Measurements from ENCODE around the gene TSPAN4.

The TSPAN4 gene

DNA sequence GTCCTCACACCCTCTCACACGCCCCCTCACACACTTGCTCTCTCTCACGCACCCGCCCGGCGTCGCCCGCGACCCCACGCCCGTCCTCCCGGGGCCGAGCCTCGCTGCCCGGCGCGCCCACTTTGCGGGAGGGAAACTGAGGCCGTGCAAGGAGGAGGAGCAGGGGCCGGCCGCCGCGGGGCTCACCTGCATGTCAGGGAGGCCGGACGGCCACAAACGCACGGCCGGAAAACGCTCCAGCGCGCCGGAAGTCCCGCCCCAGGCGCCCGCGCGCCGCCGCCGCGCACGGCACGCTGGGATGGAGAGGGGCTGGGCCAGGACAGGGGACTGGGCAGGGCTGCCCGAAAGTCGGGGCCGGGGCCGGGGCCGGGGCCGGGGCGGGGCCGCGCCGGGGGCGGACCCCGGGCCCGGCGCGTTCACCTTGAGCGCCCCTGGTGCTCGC, 68.0 kb downstream of the TSPAN4 start, which contains the start of gene CHID1:
Gene CHID1 (minus strand): TSS at position 222 of the 442 bp plus-strand sequence. CDS start 5,994 bp downstream, outside the sequence.
- TF ChIP-seq, protein P1, sequence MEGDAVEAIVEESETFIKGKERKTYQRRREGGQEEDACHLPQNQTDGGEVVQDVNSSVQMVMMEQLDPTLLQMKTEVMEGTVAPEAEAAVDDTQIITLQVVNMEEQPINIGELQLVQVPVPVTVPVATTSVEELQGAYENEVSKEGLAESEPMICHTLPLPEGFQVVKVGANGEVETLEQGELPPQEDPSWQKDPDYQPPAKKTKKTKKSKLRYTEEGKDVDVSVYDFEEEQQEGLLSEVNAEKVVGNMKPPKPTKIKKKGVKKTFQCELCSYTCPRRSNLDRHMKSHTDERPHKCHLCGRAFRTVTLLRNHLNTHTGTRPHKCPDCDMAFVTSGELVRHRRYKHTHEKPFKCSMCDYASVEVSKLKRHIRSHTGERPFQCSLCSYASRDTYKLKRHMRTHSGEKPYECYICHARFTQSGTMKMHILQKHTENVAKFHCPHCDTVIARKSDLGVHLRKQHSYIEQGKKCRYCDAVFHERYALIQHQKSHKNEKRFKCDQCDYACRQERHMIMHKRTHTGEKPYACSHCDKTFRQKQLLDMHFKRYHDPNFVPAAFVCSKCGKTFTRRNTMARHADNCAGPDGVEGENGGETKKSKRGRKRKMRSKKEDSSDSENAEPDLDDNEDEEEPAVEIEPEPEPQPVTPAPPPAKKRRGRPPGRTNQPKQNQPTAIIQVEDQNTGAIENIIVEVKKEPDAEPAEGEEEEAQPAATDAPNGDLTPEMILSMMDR (IDR thresholded peaks at IDR 0.05; ENCODE audit: low read depth, low read length), result no peak
- no peak for TF ChIP-seq EZH2phosphoT487 (IDR thresholded peaks at IDR 0.05; ENCODE audit: low read depth)
- peaks cover 32% of the 10 kb centered on the region for H3K4me1 ChIP-seq (ENCODE audit: low read length)
- peak within 1 kb of the TSS; percentile 81 for H3K4me2 ChIP-seq (ENCODE audit: low read length)
- H3K79me2 ChIP-seq (ENCODE audit: low read length), result peaks cover 34% of the 10 kb centered on the region
- H3K9ac ChIP-seq (ENCODE audit: low read length), result peak within 1 kb of the TSS; percentile 91
- peak within 1 kb of the TSS; percentile 67; the same call in 1 of the 2 replicates for H2AFZ ChIP-seq (ENCODE audit: low read depth, low read length)
- H4K20me1 ChIP-seq (ENCODE audit: insufficient read depth, low read length), result peaks cover 8% of the 10 kb centered on the region; the same call in 1 of the 2 replicates
- H3K9me3 ChIP-seq (ENCODE audit: insufficient read depth, low read length), result no peaks in the 10 kb centered on the region
- H3K27me3 ChIP-seq (ENCODE audit: low read depth, low read length), result no peaks in the 10 kb centered on the region
- H3K27ac ChIP-seq (ENCODE audit: low read length), result peak within 1 kb of the TSS; percentile 36; the same call in 1 of the 2 replicates
- peak within 1 kb of the TSS; percentile 97 for H3K4me3 ChIP-seq (ENCODE audit: low read length)
- H3K36me3 ChIP-seq (replicated peaks; ENCODE audit: low read depth, low read length), result peaks cover 4% of the 10 kb centered on the region

- no peaks in the 10 kb centered on the region for H3K9me3 ChIP-seq (ENCODE audit: insufficient read depth, low read length)
- H2AFZ ChIP-seq (ENCODE audit: low read depth, low read length), result no peak overlapping the region; the same call in 1 of the 2 replicates
- H3K27me3 ChIP-seq (ENCODE audit: low read depth, low read length), result no peaks in the 10 kb centered on the region
- H4K20me1 ChIP-seq (ENCODE audit: insufficient read depth, low read length), result peaks cover 8% of the 10 kb centered on the region; the same call in 1 of the 2 replicates
- TF ChIP-seq, protein P1 (IDR thresholded peaks at IDR 0.05; ENCODE audit: low read depth, low read length), result no peak
- TF ChIP-seq EZH2phosphoT487 (IDR thresholded peaks at IDR 0.05; ENCODE audit: low read depth), result no peak
- peak overlapping the region; percentile 36; the same call in 1 of the 2 replicates for H3K27ac ChIP-seq (ENCODE audit: low read length)
- H3K36me3 ChIP-seq (replicated peaks; ENCODE audit: low read depth, low read length), result peaks cover 2% of the 10 kb centered on the region
- peak overlapping the region; percentile 81 for H3K4me2 ChIP-seq (ENCODE audit: low read length)
- peak overlapping the region; percentile 77 for H3K4me3 ChIP-seq (ENCODE audit: low read length)
- peaks cover 34% of the 10 kb centered on the region for H3K79me2 ChIP-seq (ENCODE audit: low read length)
- H3K4me1 ChIP-seq (ENCODE audit: low read length), result peaks cover 32% of the 10 kb centered on the region
- H3K9ac ChIP-seq (ENCODE audit: low read length), result peak overlapping the region; percentile 68
These were observed 68.6 kb downstream of the TSPAN4 start for GRCh38 chr11:911031-911889.

DNA sequence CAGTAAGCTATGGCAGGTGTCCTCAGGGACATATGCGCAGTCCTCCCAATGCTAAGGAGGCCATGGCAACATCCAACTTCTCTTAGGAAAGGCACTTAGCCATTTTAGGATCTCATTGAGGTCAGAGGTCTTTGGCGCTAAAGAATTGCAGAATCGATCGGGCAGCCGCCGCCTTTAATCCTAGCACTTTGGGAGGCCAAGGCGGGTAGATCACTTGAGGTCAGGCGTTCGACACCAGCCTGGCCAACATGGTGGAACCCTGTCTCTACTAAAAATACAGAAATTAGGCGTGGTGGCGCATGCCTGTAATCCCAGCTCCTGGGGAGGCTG, 69.2 kb downstream of the TSPAN4 start:
- no peaks in the 10 kb centered on the region for H3K9me3 ChIP-seq (ENCODE audit: insufficient read depth, low read length)
- H3K27ac ChIP-seq (ENCODE audit: low read length), result no peak overlapping the region
- H4K20me1 ChIP-seq (ENCODE audit: insufficient read depth, low read length), result peaks cover 8% of the 10 kb centered on the region; the same call in 1 of the 2 replicates
- H3K9ac ChIP-seq (ENCODE audit: low read length), result peak overlapping the region; percentile 68; the same call in 1 of the 2 replicates
- TF ChIP-seq EZH2phosphoT487 (IDR thresholded peaks at IDR 0.05; ENCODE audit: low read depth), result no peak
- peaks cover 32% of the 10 kb centered on the region for H3K4me1 ChIP-seq (ENCODE audit: low read length)
- peaks cover 28% of the 10 kb centered on the region for H3K79me2 ChIP-seq (ENCODE audit: low read length)
- no peak overlapping the region for H2AFZ ChIP-seq (ENCODE audit: low read depth, low read length)
- H3K4me2 ChIP-seq (ENCODE audit: low read length), result peak overlapping the region; percentile 81
- H3K27me3 ChIP-seq (ENCODE audit: low read depth, low read length), result no peaks in the 10 kb centered on the region
- H3K4me3 ChIP-seq (ENCODE audit: low read length), result peak overlapping the region; percentile 77
- no peaks in the 10 kb centered on the region for H3K36me3 ChIP-seq (replicated peaks; ENCODE audit: low read depth, low read length)

DNA sequence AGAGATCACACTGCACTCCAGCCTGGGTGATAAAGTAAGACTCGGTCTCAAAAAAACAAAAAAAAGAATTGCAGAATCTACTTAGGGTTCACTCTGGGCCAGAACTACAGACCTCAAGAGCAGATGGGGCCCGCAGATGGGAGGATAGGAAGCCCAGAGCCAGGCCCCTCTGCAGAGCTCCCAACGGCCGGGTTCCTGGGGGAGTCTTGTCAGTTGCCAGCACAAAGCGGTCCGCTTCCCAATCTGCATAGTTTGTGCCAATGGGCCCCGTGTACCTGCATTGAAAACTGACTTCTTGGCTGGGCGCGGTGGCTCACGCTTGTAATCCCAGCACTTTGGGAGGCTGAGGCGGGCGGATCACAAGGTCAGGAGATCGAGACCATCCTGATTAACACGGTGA, 69.6 kb downstream of the TSPAN4 start:
- Histone ChIP-seq H3K4me2 (ENCODE audit: low read length) (no peak overlapping the region), H3K9ac (ENCODE audit: low read length) (no peak overlapping the region)
- no peak for TF ChIP-seq EZH2phosphoT487 (IDR thresholded peaks at IDR 0.05; ENCODE audit: low read depth)
- TF ChIP-seq, protein P1 (IDR thresholded peaks at IDR 0.05; ENCODE audit: low read depth, low read length), result no peak

More for the DNA sequence above, 69.6 kb downstream of the TSPAN4 start:
- Histone ChIP-seq H3K36me3 (replicated peaks; ENCODE audit: low read depth, low read length) (no peaks in the 10 kb centered on the region), H3K4me1 (ENCODE audit: low read length) (peaks cover 31% of the 10 kb centered on the region), H3K27me3 (ENCODE audit: low read depth, low read length) (no peaks in the 10 kb centered on the region), H3K9me3 (ENCODE audit: insufficient read depth, low read length) (no peaks in the 10 kb centered on the region), H3K27ac (ENCODE audit: low read length) (no peak overlapping the region), H3K79me2 (ENCODE audit: low read length) (peaks cover 28% of the 10 kb centered on the region), H3K4me3 (ENCODE audit: low read length) (no peak overlapping the region), H4K20me1 (ENCODE audit: insufficient read depth, low read length) (peaks cover 8% of the 10 kb centered on the region; the same call in 1 of the 2 replicates), H2AFZ (ENCODE audit: low read depth, low read length) (no peak overlapping the region)
